HepG2 (cell line): Measurements from ENCODE around the gene B4GALT3. TPM values are rescaled to one million over a fixed set of nuclear protein-coding genes. Genes with fewer than 3 reads are reported as not detected.

Experiments
- ARID2 ChIP-seq: sonication (generic); formaldehyde crosslinking; IDR thresholded peaks from 2 replicates; pipeline ENCODE4 v1.8.1; 2022; ENCODE audit warnings: mild to moderate bottlenecking, missing genetic modification reagents, borderline replicate concordance
- DMAP1 ChIP-seq: IDR thresholded peaks from 2 replicates; pipeline ENCODE4 v1.6.1; 2016
- EEA1 ChIP-seq: sonication (generic); formaldehyde crosslinking; IDR thresholded peaks from 2 replicates; pipeline ENCODE4 v1.5.1; 2020; ENCODE audit warnings: mild to moderate bottlenecking, missing genetic modification reagents, borderline replicate concordance
- EHMT2 ChIP-seq: fragments of 200-600 bp; sonication (generic); IDR thresholded peaks from 2 replicates; pipeline ENCODE4 v1.7.0; 2017; ENCODE audit warnings: antibody characterized with exemption, low read depth, low read length, borderline replicate concordance
- FOXA3 ChIP-seq: IDR thresholded peaks from 2 replicates; pipeline ENCODE4 v1.6.1; 2016; ENCODE audit warnings: missing genetic modification reagents, missing compliant biosample characterization
- KMT2A ChIP-seq: sonication (generic); formaldehyde crosslinking; IDR thresholded peaks from 2 replicates; pipeline ENCODE4 v1.4.0; 2020; ENCODE audit warnings: missing genetic modification reagents
- KMT2B ChIP-seq: IDR thresholded peaks from 2 replicates; pipeline ENCODE4 v1.6.1; 2016; ENCODE audit warnings: missing genetic modification reagents, missing compliant biosample characterization
- MEIS1 ChIP-seq: sonication (generic); formaldehyde crosslinking; IDR thresholded peaks from 2 replicates; pipeline ENCODE4 v1.9.0; 2021; ENCODE audit warnings: mild to moderate bottlenecking, missing genetic modification reagents, moderate library complexity, borderline replicate concordance
- MEIS2 ChIP-seq: sonication (generic); formaldehyde crosslinking; IDR thresholded peaks from 2 replicates; pipeline ENCODE4 v1.9.0; 2021; ENCODE audit warnings: mild to moderate bottlenecking, missing genetic modification reagents
- MIER3 ChIP-seq: IDR thresholded peaks from 2 replicates; pipeline ENCODE4 v1.6.1; 2016; ENCODE audit warnings: missing compliant biosample characterization, borderline replicate concordance
- MXD4 ChIP-seq: IDR thresholded peaks from 2 replicates; pipeline ENCODE4 v1.6.1; 2016; ENCODE audit warnings: mild to moderate bottlenecking, missing biosample characterization, missing genetic modification reagents
- NFKB2 ChIP-seq: sonication (generic); formaldehyde crosslinking; IDR thresholded peaks from 2 replicates; pipeline ENCODE4 v1.4.0; 2020; ENCODE audit warnings: missing genetic modification reagents, borderline replicate concordance
- PITX1 ChIP-seq: sonication (generic); formaldehyde crosslinking; IDR thresholded peaks from 2 replicates; pipeline ENCODE4 v1.5.1; 2020; ENCODE audit warnings: mild to moderate bottlenecking, missing genetic modification reagents
- SP2 ChIP-seq: sonication (generic); formaldehyde crosslinking; IDR thresholded peaks from 2 replicates; pipeline ENCODE4 v1.5.1; 2020; ENCODE audit warnings: mild to moderate bottlenecking, missing genetic modification reagents
- TBP ChIP-seq: sonication (generic); formaldehyde crosslinking; IDR thresholded peaks from 2 replicates; pipeline ENCODE4 v1.5.0; 2020; ENCODE audit warnings: missing genetic modification reagents
- TOE1 ChIP-seq: sonication (generic); formaldehyde crosslinking; IDR thresholded peaks from 2 replicates; pipeline ENCODE4 v1.4.0; 2020; ENCODE audit warnings: mild to moderate bottlenecking, missing genetic modification reagents
- ZBTB49 ChIP-seq: sonication (generic); formaldehyde crosslinking; IDR thresholded peaks from 2 replicates; pipeline ENCODE4 v1.4.0; 2020; ENCODE audit warnings: missing genetic modification reagents, borderline replicate concordance
- ZFY ChIP-seq: sonication (generic); formaldehyde crosslinking; IDR thresholded peaks from 2 replicates; pipeline ENCODE4 v1.4.0; 2020; ENCODE audit warnings: missing genetic modification reagents
- ZNF34 ChIP-seq: sonication (generic); formaldehyde crosslinking; IDR thresholded peaks from 2 replicates; pipeline ENCODE4 v1.4.0; 2020; ENCODE audit warnings: mild to moderate bottlenecking, missing genetic modification reagents, borderline replicate concordance
- ZNF552 ChIP-seq: sonication (generic); formaldehyde crosslinking; IDR thresholded peaks from 2 replicates; pipeline ENCODE4 v1.9.0; 2022; ENCODE audit warnings: missing genetic modification reagents, mild to moderate bottlenecking, borderline replicate concordance
- ZNF740 ChIP-seq: sonication (generic); formaldehyde crosslinking; IDR thresholded peaks from 2 replicates; pipeline ENCODE4 v1.4.0; 2020; ENCODE audit warnings: missing genetic modification reagents
- ZNF772 ChIP-seq: sonication (generic); formaldehyde crosslinking; IDR thresholded peaks from 2 replicates; pipeline ENCODE4 v1.5.0; 2020; ENCODE audit warnings: mild to moderate bottlenecking, missing genetic modification reagents
- polyA plus RNA-seq, 8 experiments: library from polyadenylated mRNA; depleted of rRNA in 3 of 8; stranded (reverse) in 7 of 8; unstranded in 1 of 8; fragments of >200 nt; fragmentation: Illumina TruSeq in 4 of 8; extraction: Trizol in 4 of 8; gene quantifications; 2 replicates each; pipeline versions ENCODE4 v1.2.1 to v1.2.3, GENCODE V29; 2011 to 2016; ENCODE audit warnings: low read depth in 4 of 8, missing spikeins in 1 of 8, mixed read lengths in 1 of 8; ENCODE audit not compliant: insufficient read depth in 1 of 8
- total RNA-seq, 5 experiments: library from RNA; depleted of rRNA; stranded (reverse); fragments of >200 nt; fragmentation: Illumina TruSeq; extraction: Trizol; gene quantifications; 2 replicates each; pipeline ENCODE4 v1.2.3, GENCODE V29; 2016; ENCODE audit warnings: low read depth in 1 of 5
- TF ChIP-seq, protein P1 (sequence below): sonication (generic); formaldehyde crosslinking; IDR thresholded peaks from 2 replicates; pipeline ENCODE4 v1.4.0; 2020; ENCODE audit warnings: missing genetic modification reagents
- TF ChIP-seq, protein P2 (sequence below): sonication (generic); formaldehyde crosslinking; IDR thresholded peaks from 2 replicates; pipeline ENCODE4 v1.4.0; 2020; ENCODE audit warnings: low read depth, mild to moderate bottlenecking, missing genetic modification reagents

Gene B4GALT3
- total and polyA plus RNA-seq, 2 of the 13 experiments (the other 11 are each of a cell fraction or from before 2014, with no cell fraction given): 35.6 to 40.4 TPM

DNA sequence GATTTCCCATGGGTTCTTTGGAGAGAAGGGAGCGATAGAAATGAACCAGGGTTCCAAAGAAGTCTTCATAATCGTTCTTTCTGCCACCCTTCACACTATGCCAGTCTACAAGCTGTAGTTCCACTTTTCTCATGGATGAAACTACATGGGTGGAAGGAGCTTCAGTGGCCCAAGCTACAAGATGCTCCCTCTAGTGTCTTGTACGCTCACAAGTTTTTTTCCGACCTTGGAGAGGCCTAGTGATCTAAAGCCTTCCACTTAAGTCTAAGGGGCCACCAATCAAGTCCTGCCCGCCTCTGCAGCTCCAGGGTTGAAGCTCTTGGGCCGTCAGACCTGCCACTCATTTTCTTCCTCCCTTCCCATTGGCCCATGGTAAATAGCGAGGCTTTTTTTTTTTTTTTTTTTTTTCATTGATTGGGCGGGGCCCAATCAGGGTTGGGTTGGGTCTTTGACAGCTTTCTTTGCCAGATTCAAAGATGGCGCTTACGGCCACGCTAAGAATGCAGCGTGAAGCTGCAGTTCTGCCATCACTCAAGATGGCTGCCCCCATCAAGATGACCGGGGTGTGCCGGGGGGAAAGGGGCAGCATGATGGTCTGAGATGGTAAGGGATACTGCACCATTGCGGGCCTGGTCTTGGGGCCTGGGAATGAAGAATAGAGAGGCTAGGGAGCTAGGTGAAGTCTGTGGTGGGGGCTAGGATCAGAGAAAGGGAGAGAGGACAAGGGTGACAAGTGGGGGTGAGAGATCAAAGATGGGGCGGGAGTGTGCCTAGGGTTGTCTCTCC lies 48.4 kb upstream of the B4GALT3 start, which contains the start of gene TOMM40L (continued):
- TF ChIP-seq ZBTB49: no peak
- TF ChIP-seq NFKB2 (CRISPR knock-in tag): no peak
- no peak for TF ChIP-seq MXD4 (CRISPR knock-in tag)
- peak; percentile 78; the same call in 1 of the 2 replicates for TF ChIP-seq MEIS1 (CRISPR knock-in tag)
- peak; percentile 59 for TF ChIP-seq ZFY
- no peak for TF ChIP-seq TOE1 (CRISPR knock-in tag)
- no peak for TF ChIP-seq ZNF740
- no peak for TF ChIP-seq ARID2
- peak; percentile 15; the same call in 1 of the 2 replicates for TF ChIP-seq FOXA3 (CRISPR knock-in tag)
- TF ChIP-seq TBP (CRISPR knock-in tag): no peak
- TF ChIP-seq, protein P1, sequence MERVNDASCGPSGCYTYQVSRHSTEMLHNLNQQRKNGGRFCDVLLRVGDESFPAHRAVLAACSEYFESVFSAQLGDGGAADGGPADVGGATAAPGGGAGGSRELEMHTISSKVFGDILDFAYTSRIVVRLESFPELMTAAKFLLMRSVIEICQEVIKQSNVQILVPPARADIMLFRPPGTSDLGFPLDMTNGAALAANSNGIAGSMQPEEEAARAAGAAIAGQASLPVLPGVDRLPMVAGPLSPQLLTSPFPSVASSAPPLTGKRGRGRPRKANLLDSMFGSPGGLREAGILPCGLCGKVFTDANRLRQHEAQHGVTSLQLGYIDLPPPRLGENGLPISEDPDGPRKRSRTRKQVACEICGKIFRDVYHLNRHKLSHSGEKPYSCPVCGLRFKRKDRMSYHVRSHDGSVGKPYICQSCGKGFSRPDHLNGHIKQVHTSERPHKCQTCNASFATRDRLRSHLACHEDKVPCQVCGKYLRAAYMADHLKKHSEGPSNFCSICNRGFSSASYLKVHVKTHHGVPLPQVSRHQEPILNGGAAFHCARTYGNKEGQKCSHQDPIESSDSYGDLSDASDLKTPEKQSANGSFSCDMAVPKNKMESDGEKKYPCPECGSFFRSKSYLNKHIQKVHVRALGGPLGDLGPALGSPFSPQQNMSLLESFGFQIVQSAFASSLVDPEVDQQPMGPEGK (CRISPR knock-in tag): peak; percentile 20; the same call in 1 of the 2 replicates
- no peak for TF ChIP-seq DMAP1 (CRISPR knock-in tag)
- peak; percentile 17; the same call in 1 of the 2 replicates for TF ChIP-seq PITX1 (CRISPR knock-in tag)
- TF ChIP-seq MIER3 (CRISPR knock-in tag): peak; percentile 14; the same call in 1 of the 2 replicates
- peak; percentile 29; the same call in 1 of the 2 replicates for TF ChIP-seq EHMT2
- TF ChIP-seq ZNF34: no peak
- TF ChIP-seq MEIS2 (CRISPR knock-in tag): peak; percentile 67; the same call in 1 of the 2 replicates
- TF ChIP-seq ZNF772 (CRISPR knock-in tag): peak; percentile 55; the same call in 1 of the 2 replicates
- TF ChIP-seq, protein P2, sequence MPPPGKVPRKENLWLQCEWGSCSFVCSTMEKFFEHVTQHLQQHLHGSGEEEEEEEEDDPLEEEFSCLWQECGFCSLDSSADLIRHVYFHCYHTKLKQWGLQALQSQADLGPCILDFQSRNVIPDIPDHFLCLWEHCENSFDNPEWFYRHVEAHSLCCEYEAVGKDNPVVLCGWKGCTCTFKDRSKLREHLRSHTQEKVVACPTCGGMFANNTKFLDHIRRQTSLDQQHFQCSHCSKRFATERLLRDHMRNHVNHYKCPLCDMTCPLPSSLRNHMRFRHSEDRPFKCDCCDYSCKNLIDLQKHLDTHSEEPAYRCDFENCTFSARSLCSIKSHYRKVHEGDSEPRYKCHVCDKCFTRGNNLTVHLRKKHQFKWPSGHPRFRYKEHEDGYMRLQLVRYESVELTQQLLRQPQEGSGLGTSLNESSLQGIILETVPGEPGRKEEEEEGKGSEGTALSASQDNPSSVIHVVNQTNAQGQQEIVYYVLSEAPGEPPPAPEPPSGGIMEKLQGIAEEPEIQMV: 0 out of 2 replicates have a peak, but pooled peaks have one; percentile 34
- TF ChIP-seq SP2 (CRISPR knock-in tag): peak; percentile 93
- no peak for TF ChIP-seq ZNF552 (CRISPR knock-in tag)
- TF ChIP-seq KMT2A: no peak
- TF ChIP-seq EEA1: no peak
- no peak for TF ChIP-seq KMT2B (CRISPR knock-in tag)
